HG03469 (cell line): ENCODE results near the gene AGR2.
A peak's percentile ranks its signal among the peaks of the same experiment; 100 is the strongest.
"Not testable (repeated sequence)": the region's sequence is repeated elsewhere in the genome, so short reads cannot be mapped to it uniquely, and the experiment has no call there.

ENCODE experiments used
- ATAC-seq: cut with Tn5 transposase; IDR thresholded peaks from one replicate; pipeline ENCODE4 v1.9.1; 2021; ENCODE audit warnings: mild to moderate bottlenecking, moderate library complexity, moderate number of reproducible peaks; ENCODE audit not compliant: unreplicated experiment

AGR2 gene

GRCh38 chr7:16774986-16775385 is 29.8 kb downstream of the AGR2 start:
- ATAC-seq = no peak

DNA sequence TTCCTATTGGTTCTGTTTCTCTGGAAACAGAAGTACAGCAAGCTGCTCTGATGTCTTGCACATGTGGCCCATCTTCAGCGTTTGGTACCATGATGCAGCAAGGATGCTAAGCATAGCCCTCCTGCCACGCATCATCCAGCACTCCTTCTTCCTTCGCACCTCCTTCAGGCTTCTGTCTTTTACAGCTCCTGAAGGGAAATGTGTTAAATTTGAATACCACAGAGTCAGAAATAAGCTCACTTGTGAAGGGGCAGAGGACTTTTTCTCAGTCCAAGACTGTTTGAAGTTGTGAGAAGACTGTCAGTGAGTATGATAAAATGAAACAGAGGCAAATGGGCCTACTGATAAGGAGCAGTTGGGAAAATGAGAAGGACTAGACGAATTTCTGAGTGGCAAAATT is 30.5 kb downstream of the AGR2 start:
- ATAC-seq = no peak

DNA sequence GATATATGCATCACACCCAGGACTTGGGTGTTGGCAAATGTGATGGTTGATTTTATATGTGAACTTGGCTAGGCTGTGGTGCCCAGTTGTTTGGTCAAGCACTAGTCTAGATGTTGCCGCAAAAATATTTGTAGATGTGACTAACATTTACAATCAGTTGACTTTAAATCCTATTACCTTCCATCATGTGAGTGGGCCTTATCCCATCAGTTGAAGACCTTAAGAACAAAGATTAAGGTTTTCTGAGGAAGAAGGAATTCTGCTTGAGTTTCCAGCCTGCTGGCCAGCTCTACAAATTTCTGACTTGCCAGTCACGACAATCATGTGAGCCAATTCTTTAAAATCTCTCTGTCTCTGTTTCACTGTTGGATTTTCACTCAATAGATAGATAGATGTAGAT is 30.9 kb downstream of the AGR2 start:
- ATAC-seq = no peak

- no peak for ATAC-seq
Observed at GRCh38 chr7:16773326-16773725, 31.5 kb downstream of the AGR2 start.

DNA sequence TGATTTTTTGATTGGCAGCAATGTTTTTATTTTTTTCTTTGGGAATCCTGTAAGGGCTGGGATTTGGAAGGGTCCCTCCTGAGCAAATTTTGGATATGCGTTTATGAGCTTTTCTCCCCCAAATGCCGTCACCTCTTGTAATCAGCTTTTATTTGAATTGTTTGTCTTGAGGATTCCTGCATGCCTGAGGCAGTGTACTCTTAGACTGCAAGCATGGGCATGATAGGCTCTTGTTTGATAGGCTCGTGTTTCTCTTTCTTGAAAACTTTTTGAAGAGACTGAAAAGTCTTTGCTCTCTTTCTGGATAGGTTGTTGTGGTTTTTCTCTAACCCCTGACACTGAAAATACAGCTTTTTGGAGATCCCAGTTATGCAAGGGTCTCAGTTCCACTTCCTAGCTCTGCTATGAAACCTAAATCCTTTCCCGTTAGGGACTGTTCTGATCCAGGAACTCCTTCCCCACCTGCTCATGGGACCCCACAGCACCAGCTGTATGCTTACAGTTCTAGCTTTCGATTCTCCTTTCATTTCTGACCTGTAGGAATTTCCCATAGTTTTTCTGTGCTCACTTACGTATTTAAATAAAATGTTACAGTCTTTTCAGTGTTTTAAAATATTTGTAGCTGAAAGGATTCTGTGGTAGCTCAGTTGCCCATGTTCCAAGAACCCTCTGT is 34.0 kb downstream of the AGR2 start:
- ATAC-seq = no peak

DNA sequence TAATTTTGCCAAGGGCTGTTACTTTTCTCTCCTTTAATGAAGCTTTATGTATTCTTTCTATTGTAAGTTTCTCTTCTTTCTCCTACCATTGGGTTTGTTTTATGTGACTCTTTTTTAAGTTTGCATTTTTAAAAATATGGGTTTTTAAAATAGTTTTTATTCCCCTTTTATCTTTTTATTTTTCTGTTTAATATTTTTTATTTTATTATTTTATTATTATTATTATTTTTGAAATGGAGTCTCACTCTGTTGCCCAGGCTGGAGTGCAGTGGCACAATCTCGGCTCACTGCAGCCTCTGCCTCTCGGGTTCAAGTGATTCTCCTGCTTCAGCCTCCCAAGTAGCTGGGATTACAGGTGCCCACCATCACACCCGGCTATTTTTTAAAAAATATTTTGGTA is 34.8 kb downstream of the AGR2 start:
- not testable (repeated sequence) for ATAC-seq

GRCh38 chr7:16765436-16765859 is 39.4 kb downstream of the AGR2 start:
- ATAC-seq = no peak

DNA sequence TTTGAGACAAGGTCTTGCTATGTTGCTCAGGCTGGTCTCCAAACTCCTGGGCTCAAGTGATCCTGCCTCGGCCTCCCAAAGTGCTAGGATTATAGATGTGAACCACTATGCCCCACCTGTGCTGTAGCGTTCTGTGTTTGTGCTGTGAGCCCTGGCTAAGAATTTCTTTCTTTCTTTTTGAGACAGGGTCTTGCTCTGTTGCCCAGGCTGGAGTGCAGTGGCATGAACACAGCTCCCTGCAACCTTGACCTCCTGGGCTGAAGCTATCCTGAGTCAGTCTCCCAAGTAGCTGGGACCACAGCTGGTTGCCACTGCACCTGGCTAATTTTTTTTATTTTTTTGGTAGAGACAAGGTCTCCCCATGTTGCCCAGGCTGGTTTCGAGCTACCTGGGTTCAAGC is 39.9 kb downstream of the AGR2 start:
- ATAC-seq = no peak

DNA sequence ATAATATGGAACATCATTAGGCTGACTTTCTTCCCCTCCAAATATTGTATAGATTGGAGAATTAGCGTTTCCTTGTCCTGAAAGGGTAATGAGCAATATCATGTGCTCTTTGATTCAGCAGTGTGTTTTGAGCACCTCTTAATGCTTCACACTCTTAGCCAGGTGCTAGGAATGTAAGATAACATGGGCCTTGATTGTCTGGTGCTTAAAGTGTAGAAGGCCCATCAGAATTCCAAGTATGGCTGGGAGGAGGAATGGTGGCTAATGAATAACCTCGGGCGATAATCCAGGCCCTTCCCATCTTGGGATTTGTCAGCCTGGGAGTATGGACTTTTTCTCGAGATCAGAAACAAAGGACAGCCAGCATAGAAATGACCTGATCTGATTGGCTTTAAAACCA is 42.6 kb downstream of the AGR2 start:
- no peak for ATAC-seq

DNA sequence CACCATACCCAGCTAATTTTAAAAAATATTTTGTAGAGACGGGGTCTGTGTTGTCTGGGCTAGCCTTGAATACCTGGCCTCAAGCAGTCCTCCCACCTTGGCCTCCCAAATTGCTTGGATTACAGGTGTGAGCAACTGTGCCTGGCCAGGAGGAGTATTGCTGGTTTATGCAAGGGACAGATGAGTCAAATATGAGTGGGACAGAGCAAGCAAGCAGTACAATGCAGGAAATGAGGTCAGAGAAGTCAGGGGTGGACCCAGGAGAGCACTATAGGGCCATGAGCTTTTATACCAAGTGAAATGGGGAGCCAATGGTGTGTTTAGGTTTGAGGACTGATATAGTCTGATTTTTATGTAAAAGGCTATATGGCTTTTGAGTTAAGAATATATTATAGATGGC is 45.0 kb downstream of the AGR2 start:
- ATAC-seq = no peak

DNA sequence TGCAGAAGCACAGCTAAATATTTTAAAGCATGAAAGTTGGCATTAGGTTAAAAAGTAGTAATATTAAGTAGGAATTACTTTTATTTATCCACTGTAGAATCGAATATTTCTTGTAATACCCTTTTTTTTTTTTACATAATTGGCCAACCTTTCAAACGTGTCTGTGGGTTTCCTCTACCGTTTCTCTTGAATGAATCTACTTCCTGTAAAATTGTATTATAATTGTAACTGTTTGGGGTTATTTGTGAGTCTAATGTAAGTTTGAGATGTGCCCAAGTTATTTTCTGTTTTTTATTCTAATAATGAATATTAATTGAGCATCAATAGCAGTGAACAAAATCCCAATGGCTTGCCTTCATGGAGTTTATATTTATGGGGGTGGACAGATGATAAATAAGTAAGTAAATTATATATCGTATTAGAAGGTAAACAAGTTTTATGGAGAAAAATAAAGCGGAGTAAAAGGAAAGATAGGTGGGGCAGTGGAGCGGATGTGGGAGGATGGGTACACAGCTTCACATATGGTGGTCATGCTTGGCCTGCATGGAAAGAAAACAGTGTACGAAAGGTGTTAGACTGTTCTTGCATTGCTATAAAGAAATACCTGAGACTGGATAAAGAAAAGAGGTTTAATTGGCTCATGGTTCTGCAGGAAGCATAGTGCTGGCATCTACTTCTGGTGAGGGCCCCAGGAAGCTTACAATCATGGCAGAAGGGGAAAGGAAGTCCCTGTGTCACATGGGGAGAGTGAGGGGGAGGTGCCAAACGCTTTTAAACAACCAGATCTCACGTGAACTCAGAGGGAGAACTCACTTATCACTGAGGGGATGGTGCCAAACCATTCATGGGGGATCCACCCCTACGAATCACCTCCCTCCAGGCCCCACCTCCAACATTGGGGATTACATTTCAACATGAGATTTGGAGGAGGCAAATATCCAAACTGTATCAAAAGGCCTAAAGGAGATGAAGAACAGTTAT is 45.9 kb downstream of the AGR2 start:
- ATAC-seq = no peak

GRCh38 chr7:16758036-16758435 is 46.8 kb downstream of the AGR2 start:
- no peak for ATAC-seq

DNA sequence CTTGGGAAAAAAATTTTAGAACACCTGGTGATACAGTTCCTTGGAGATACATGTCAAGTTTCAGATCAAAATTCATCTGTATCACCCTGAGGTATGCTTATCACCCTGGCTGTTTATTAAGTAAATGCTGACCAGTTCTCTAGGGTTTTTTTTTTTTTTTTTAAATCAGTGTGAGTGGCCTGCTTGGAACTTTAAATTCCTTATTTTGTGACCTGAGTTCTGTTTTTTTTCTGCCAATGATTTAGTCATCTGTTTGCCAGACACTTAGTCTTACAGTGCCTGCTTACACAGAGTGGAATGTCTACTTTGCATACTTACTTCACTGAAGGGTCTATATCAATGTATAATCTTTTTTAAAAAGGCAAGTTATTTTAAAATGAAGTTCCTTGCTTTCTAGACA is 49.4 kb downstream of the AGR2 start:
- ATAC-seq = no peak

GRCh38 chr7:16754856-16755317 is 49.9 kb downstream of the AGR2 start:
- ATAC-seq = no peak

DNA sequence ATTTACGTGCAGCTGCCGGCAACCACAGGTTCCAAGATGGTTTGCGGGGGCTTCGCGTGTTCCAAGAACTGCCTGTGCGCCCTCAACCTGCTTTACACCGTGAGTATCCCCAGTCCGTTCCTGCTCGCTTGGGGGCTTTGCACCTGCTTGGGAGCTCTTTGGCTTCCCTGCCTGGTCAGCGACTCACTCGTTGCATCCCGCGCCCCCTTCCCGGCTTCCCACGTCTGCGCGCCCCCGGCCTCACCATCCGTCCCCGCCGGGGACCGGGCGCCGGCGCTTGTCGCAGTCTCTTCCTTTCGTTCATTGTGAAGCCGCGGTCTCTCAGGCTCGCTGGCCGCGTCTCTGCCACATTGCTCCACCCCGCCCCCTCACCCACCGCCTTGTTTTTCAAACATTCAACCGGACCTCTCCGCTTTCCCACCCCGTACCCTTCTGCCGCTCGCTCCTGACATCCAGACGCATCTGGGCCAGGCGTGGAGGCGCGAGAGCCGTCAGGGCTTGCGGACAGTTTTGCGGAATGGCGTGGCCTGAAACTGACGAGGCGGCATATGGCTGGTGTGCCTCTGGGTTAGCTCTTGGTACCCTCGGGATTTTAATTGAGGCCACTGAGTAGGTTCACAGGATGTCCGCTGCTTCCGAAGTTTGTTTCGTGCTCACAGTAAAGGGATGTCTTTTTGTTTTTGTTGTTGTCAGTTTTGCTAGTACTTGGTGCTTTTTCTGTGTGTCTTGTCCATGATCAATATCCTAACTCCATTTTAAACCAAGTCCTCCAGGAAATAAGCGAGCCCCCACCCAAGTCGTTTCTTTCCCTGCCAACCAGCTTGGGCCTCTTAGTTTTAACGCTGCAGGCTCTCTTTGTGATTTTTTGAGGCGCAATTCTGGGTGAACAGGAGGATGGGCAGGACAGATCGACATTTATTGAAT is 50.6 kb downstream of the AGR2 start:
- ATAC-seq = no peak

DNA sequence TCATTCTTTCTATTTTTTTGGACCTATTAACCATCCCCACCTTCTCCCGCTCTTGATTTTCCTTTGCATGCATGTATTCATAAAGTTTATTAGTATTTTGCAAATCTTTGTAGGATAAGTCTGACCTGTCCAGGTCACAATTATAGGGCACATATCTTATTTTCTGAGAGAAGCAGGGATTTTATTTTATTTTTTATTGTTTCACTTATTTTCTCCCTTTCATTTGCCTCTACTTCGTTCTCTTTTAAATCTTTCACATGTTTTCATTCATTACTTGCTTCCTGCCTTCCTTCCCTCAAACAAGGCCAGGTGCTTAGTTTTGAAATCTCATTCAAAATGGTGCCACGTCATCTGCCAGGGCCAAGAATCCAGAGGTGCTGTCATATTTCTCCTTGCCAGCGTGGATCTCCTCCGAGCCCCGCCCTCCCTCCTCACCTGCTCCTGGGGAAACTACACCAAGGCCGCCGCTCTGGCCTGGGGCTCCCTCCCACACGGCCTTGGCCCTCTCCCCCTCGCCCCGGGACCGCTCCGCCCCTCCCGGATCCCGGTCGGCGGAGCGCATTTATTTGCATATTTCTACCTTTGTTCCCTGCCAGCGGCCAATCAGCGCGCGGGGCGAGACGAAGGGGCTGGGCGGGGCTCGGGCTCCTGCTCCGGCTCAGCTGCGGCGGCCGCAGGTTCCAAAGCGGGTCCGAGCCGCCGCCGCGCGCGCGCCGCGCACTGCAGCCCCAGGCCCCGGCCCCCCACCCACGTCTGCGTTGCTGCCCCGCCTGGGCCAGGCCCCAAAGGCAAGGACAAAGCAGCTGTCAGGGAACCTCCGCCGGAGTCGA is 51.5 kb downstream of the AGR2 start, which contains the start of gene TSPAN13:
TSS of gene TSPAN13 (plus strand) at position 654 of the 830 bp plus-strand sequence. CDS start 213 bp downstream, outside the sequence.
- peak; percentile 76 for ATAC-seq

- ATAC-seq = no peak
Observed at GRCh38 chr7:16747102-16747501, 57.7 kb downstream of the AGR2 start.

DNA sequence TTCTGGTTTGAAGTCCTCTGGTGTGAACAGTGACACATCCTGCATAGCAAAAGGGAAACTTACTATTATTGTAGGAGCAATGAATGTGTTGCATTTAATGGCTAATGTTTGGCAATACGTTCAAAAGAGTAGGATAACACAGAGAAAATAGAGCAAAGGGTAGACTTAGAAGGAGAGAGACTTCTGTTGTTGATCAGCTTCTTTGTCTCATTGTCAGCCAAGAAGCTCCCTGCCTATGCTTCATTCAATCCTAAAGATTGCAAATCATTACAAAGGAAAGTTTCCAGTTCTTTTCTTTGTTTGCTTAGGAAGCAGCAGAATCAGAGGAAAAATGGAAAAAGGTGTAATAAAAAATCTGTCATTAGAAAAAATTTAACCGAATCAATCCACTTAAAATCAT is 59.2 kb downstream of the AGR2 start:
- no peak for ATAC-seq

GRCh38 chr7:16744518-16745250 is 60.1 kb downstream of the AGR2 start:
- ATAC-seq = no peak
